Fibroblast of villous mesenchyme (primary cell): ENCODE data around the gene CCDC27. TPM values are rescaled to one million over a fixed set of nuclear protein-coding genes. Genes with fewer than 3 reads are reported as not detected.

ENCODE experiments used
- DNase-seq: peaks from one replicate; pipeline ENCODE4 v3.0.0-alpha.2; 2010; ENCODE audit warnings: low read depth
- H3K4me3 ChIP-seq: 2 replicates; pipeline ENCODE4 v1.5.1; 2011; ENCODE audit warnings: low read depth, mild to moderate bottlenecking, low read length
- total RNA-seq: library from RNA; depleted of rRNA; stranded (reverse); fragments of >200 nt; gene quantifications from 2 replicates; pipeline ENCODE4 v1.2.3, GENCODE V29; 2012
- TF ChIP-seq, protein P1 (sequence below): IDR thresholded peaks from 2 replicates; pipeline ENCODE4 v1.5.1; 2012; ENCODE audit warnings: low read depth, mild to moderate bottlenecking, low read length; ENCODE audit not compliant: insufficient read depth

CCDC27 gene
- total RNA-seq, 1 donor, result not detected

- TF ChIP-seq, protein P1, sequence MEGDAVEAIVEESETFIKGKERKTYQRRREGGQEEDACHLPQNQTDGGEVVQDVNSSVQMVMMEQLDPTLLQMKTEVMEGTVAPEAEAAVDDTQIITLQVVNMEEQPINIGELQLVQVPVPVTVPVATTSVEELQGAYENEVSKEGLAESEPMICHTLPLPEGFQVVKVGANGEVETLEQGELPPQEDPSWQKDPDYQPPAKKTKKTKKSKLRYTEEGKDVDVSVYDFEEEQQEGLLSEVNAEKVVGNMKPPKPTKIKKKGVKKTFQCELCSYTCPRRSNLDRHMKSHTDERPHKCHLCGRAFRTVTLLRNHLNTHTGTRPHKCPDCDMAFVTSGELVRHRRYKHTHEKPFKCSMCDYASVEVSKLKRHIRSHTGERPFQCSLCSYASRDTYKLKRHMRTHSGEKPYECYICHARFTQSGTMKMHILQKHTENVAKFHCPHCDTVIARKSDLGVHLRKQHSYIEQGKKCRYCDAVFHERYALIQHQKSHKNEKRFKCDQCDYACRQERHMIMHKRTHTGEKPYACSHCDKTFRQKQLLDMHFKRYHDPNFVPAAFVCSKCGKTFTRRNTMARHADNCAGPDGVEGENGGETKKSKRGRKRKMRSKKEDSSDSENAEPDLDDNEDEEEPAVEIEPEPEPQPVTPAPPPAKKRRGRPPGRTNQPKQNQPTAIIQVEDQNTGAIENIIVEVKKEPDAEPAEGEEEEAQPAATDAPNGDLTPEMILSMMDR, result no peak
- no peak overlapping the region for H3K4me3 ChIP-seq
- DNase-seq, result no peak
These were observed 16.6 kb upstream of the CCDC27 start for GRCh38 chr1:3735688-3736087.

GRCh38 chr1:3736131-3736561, 16.1 kb upstream of the CCDC27 start:
- TF ChIP-seq, protein P1, result no peak
- no peak overlapping the region for H3K4me3 ChIP-seq
- DNase-seq, result no peak

DNA sequence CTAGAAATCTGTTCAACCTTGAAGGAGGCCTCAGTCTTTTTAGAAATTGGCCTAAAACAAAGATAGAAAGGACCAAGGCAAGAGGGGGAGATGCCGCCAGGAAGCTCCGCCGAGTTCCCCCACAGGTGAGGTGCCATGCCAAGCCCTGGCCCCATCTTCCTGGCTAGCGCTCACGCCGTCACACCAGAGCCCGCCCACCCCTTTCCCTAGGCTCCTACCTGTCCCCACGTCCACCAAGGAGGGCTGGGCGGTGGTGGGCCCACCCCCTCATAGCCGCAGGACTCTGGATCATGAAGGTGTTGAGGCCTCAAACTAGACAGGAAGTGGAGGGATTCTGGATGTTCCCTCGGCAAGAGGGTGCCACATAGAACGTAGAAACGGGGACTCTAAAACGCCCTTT, 15.5 kb upstream of the CCDC27 start:
- no peak overlapping the region for H3K4me3 ChIP-seq
- TF ChIP-seq, protein P1, result no peak
- DNase-seq, result no peak

- no peak for DNase-seq
- TF ChIP-seq, protein P1, result no peak
- H3K4me3 ChIP-seq, result no peak overlapping the region
These were observed 13.3 kb upstream of the CCDC27 start for GRCh38 chr1:3738943-3739342.

GRCh38 chr1:3740042-3740441, 12.2 kb upstream of the CCDC27 start:
- no peak overlapping the region for H3K4me3 ChIP-seq
- no peak for DNase-seq
- TF ChIP-seq, protein P1, result no peak

DNA sequence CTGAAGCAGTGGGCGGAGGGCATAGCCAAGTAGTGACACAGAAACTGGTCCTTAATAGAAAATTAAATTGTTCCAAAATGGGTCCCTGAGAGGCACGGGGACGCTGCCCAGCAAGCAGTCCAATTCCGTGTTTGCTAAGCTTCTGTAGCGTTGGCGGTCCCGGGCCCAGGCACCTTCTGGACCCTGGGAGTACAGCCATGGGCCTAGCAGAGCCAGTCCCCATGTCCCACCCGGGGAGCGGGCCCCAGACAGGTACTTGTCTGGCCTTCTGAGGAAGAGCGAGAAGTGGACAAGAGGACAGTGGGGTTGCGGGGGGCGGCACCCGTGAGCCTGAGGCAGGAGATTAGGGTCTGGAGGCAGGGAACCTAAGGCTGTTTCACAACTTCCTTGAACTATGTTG, 11.5 kb upstream of the CCDC27 start:
- TF ChIP-seq, protein P1, result no peak

More for the DNA sequence above, 11.5 kb upstream of the CCDC27 start:
- no peak for DNase-seq
- H3K4me3 ChIP-seq, result no peak overlapping the region
